ENCODE data around the gene RAD51B.
A peak's percentile ranks its signal among the peaks of the same experiment; 100 is the strongest.

Gene RAD51B

GRCh38 chr14:68459480-68460136 lies 640.0 kb downstream of the RAD51B start:
- H3K27ac ChIP-seq, result peak overlapping the region in 20 of 21 experiments; percentile 4 to 85 (median 70)
- no peak overlapping the region for H3K4me3 ChIP-seq

GRCh38 chr14:68460541-68460940 lies 641.0 kb downstream of the RAD51B start:
- H3K4me3 ChIP-seq, result no peak overlapping the region
- peak overlapping the region in 16 of 21 experiments; percentile 9 to 85 (median 72) for H3K27ac ChIP-seq

DNA sequence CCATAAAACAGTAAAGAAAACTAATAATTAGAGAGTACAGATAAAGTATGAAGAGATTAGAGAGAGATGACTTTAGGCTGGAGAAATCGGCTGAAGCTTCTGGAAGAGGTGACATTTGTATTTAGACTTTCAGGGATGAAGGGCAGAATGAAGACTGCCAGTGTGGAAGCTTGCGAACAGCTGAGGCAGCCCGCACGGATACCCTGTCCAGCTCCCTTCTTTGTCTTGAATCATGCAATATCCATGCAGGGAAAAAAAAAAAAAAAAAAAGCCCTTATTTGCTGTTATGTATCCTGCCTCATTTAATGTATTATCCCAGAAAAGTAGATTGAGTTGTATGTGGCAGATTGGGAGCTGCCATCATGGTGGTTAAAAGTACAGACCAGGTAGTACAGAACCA lies 641.5 kb downstream of the RAD51B start:
- peak overlapping the region in 10 of 21 experiments; percentile 18 to 77 (median 68) for H3K27ac ChIP-seq
- H3K4me3 ChIP-seq, result no peak overlapping the region

- Histone ChIP-seq H3K27ac (no peak overlapping the region), H3K4me3 (no peak overlapping the region)
Measured at GRCh38 chr14:68462683-68463082, 643.1 kb downstream of the RAD51B start.

DNA sequence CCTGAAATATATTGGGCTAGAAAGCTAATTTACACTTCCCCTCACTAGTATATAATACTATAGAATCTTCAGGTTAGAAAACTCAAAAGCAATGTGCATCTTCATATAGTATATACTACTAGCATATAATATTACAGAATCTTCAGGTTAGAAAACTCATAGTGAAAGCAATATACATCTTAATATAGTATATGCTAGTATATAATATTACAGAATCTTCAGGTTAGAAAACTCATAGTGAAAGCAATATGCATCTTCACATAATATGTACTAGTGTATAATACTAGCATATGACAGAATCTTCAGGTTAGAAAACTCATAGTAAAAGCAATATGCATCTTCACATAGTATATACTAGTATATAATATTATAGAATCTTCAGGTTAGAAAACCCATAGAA lies 643.7 kb downstream of the RAD51B start:
- no peak overlapping the region for H3K27ac ChIP-seq
- H3K4me3 ChIP-seq, result no peak overlapping the region

GRCh38 chr14:68463705-68464374 lies 644.3 kb downstream of the RAD51B start:
- peak overlapping the region in 2 of 21 experiments; percentile 15 to 39 for H3K27ac ChIP-seq
- H3K4me3 ChIP-seq, result no peak overlapping the region

GRCh38 chr14:68464711-68465110 lies 645.1 kb downstream of the RAD51B start:
- Histone ChIP-seq H3K27ac (peak overlapping the region in 5 of 21 experiments; percentile 3 to 47 (median 20)), H3K4me3 (no peak overlapping the region)

DNA sequence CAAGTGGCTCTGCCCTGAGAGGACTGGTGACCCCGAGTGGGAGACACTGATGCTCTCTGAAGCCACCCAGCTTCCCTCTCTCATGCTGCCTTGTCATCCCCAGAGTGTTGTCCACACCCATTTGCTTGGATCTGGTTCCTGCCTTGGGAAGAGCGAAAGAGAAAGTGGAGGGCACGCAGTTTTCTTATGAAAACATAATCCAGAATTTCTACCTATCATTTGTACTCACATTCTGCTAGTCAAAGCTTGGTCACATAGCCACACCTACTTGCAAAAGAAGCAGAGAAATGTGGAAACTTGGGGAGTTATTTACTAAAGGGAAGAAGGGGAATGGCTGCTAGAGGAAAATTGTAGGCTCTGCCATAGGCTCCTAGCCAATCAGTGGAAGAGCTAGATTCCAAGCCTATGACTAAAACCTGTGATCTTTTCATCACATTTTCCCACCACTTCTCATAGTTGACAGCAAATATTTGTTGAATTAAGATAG lies 647.0 kb downstream of the RAD51B start:
- H3K27ac ChIP-seq, result peak overlapping the region in 15 of 21 experiments; percentile 31 to 74 (median 53)
- H3K4me3 ChIP-seq, result no peak overlapping the region

DNA sequence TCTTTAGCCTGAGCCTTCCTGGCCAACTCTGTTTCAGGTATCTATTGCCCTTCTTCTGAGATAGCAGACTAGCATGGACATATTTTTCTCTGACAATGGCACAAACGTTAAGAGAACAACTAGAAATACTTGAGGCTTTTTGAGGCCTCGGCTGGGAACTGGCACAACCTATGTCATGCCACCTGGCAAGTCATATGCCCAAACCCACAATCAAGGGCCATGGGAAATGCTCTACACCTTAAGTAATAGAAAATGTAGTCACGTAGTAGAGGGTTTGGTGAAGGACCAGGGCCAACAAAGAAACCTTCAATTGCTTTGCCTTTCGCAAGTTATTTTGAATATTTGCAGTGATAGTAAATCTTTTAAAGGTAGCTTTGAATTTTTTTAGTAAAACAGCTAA lies 647.8 kb downstream of the RAD51B start:
- Histone ChIP-seq H3K27ac (peak overlapping the region in 12 of 21 experiments; percentile 2 to 69 (median 40)), H3K4me3 (no peak overlapping the region)

DNA sequence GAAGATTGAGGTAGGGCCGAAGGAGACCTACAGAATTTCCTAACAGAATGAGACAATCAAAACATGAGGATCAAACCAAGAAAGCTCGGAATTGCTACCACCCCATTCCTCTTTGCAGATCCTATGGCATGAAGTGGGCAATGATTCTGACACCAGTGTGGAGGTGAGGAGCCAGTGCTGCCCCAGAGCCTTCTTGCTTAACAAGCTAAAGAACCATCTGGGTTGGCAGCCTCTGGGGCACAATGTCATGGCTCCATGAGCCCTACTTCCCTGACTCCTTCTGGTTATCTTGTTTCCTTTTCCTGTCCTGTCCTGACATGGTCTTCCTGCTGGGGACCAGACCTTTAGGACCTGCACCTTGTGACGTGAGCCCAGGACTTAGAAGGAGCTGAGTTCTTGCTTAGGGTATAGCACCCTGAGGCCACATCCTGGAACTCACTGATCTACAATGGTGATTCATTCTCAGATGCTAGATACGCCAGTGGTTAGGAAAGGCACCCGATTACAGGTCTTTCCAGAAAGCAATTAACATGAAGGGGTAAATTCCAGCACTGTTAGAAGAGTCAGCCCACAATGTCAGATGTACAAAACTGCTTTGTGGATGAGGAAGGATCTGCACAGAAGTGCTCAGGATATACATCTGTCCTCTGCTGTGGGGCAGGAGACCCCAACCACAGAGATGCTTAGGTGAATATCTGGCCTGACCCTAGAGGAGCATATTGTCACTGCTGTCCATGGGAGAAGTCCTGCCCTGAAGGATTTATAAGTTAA lies 649.0 kb downstream of the RAD51B start:
- no peak overlapping the region for H3K4me3 ChIP-seq
- peak overlapping the region in 13 of 21 experiments; percentile 8 to 80 (median 38) for H3K27ac ChIP-seq

GRCh38 chr14:68469208-68469713 lies 649.7 kb downstream of the RAD51B start:
- peak overlapping the region in 8 of 21 experiments; percentile 1 to 80 (median 44) for H3K27ac ChIP-seq
- H3K4me3 ChIP-seq, result no peak overlapping the region

GRCh38 chr14:68470361-68470760 lies 650.8 kb downstream of the RAD51B start:
- peak overlapping the region in 4 of 21 experiments; percentile 1 to 80 (median 48) for H3K27ac ChIP-seq

GRCh38 chr14:68471029-68471963 lies 651.7 kb downstream of the RAD51B start:
- H3K4me3 ChIP-seq, result no peak overlapping the region
- peak overlapping the region in 4 of 21 experiments; percentile 18 to 73 (median 39) for H3K27ac ChIP-seq

More at GRCh38 chr14:68470361-68470760, 650.8 kb downstream of the RAD51B start:
- H3K4me3 ChIP-seq, result no peak overlapping the region

DNA sequence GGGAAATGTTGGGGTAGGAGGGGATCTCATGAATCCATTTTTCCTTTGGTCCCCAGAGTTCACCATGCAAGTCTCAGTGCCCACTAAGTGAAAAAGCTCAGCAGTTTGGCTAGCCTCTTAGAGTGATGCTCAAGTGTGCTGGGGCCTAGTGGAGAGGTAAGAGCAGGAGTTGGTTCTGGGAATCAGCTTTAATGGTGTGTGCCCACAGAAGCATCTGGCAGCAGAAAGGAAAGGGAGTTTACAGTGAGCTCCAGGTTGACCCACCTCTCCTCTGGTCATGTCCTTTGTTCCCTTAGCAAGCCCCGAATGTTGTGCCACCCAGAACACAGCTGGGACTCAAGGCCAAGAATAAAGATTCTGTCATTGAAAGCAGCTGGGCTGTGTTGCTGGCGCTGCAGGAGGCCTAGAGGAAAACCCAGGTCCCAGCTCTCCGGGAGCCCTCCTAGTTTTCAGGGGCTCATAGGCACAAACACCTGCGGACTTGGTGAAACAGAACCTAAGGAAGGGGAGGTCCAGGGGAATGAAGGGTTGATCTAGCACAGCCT lies 652.5 kb downstream of the RAD51B start:
- peak overlapping the region in 4 of 21 experiments; percentile 19 to 73 (median 29) for H3K27ac ChIP-seq

GRCh38 chr14:68473069-68473468 lies 653.5 kb downstream of the RAD51B start:
- Histone ChIP-seq H3K4me3 (no peak overlapping the region), H3K27ac (no peak overlapping the region)

More for the DNA sequence above, 652.5 kb downstream of the RAD51B start:
- no peak overlapping the region for H3K4me3 ChIP-seq

- Histone ChIP-seq H3K27ac (no peak overlapping the region), H3K4me3 (no peak overlapping the region)
Measured at GRCh38 chr14:68473794-68474193, 654.2 kb downstream of the RAD51B start.

DNA sequence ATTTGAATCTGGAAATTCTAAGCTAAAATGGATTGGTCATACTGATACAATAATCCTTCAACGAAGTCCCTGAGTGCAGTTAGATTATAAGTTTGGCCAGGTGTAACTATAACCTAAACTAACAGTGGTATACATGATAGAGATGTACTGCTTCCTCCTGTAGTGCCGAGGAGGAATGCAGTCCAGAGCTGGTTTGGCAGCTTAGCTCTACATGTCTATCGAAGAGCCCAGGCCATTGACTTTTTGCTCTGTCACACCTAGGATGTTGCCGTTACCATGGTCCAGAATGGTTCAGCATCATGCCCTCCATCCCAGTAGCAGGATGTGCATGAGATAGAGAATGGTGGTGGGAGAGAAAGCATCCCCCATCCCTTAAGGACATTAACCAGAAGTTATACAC lies 655.2 kb downstream of the RAD51B start:
- H3K27ac ChIP-seq, result no peak overlapping the region

DNA sequence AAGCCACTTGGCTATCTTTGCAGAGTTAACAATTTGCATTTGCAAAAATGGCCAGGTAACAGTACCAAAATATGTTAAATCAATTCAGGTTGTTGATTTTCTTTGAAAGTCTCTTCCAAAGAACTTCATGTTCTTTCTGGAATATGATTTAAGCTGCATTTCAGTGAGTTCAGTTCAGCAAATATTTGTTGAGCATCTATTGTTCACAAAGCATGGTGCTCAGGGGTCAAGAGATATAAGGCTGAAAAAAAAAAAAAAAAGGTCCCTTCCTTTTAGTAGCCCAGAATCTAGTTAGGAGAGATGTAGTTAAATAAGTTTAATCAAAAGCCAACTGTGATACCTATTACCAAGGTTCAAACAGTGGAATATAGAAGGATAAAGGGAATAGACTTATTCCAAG lies 656.2 kb downstream of the RAD51B start:
- Histone ChIP-seq H3K4me3 (no peak overlapping the region), H3K27ac (peak overlapping the region in 5 of 21 experiments; percentile 12 to 73 (median 62))

More for the DNA sequence above, 655.2 kb downstream of the RAD51B start:
- no peak overlapping the region for H3K4me3 ChIP-seq

Data from skin epidermis (tissue), 12 donors.